Fibroblast of skin of right quadriceps (primary cell): ENCODE data around the gene SERPINB2.
A peak's percentile ranks its signal among the peaks of the same experiment; 100 is the strongest.
"Not testable (repeated sequence)": the region's sequence is repeated elsewhere in the genome, so short reads cannot be mapped to it uniquely, and the experiment has no call there.

Experiments used
- DNase-seq: peaks from one replicate; pipeline ENCODE4 v3.0.0-alpha.2; 2013

Gene SERPINB2

DNA sequence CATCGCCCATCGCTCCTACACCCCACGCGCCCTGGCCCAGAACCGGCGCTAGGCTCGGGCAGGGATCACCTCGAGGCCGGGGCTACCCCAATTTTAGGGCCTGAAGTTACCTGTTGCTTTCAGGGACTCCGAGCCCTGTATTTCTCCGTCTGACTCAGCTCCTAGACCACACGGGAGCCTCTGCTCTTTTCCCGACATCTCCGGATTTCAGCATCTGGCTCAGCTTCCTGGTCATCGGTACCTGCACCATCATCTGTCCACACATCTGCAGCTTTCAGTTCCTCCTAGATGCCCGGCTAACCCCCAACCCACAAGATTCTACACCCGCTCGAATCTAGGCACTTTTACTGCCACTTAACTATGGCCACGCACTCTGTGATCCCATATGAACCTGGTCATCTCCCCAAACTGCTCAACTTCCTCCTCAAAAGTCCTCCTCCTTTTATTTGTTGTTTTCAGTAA lies 49.5 kb downstream of the SERPINB2 start:
- DNase-seq = no peak

DNA sequence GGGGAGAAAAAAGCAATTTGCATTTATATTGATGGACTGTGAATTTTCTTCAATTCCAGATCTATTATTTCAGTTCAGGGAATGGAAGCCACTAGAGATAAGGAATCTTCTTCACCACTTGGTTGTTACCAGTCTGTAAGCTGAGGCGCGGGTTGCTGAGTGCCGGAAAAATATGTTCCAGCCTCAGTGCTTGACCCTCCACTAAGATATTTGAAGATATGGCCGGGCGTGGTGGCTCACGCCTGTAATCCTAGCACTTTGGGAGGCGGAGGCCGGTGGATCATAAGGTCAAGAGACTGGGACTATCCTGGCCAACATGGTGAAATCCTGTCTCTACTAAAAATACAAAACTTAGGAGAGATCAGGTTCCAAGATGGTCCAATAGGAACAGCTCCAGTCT lies 52.5 kb downstream of the SERPINB2 start:
- DNase-seq = no peak

DNA sequence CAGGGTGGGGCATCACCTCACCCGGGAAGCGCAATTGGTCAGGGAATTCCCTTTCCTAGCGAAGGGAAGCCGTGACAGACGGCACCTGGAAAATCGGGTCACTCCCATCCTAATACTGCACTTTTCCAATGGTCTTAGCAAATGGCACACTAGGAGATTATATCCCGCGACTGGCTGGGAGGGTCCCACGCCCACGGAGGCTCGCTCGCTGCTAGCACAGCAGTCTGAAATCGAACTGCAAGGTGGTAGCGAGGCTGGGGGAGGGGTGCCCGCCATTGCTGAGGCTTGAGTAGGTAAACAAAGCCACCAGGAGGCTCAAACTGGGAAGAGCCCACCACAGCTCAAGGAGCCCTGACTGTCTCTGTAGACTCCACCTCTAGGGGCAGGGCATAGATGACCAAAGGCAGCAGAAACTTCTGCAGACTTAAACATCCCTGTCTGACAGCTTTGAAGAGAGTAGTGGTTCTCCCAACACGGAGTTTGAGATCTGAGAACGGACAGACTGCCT lies 53.1 kb downstream of the SERPINB2 start:
- not testable (repeated sequence) for DNase-seq

DNA sequence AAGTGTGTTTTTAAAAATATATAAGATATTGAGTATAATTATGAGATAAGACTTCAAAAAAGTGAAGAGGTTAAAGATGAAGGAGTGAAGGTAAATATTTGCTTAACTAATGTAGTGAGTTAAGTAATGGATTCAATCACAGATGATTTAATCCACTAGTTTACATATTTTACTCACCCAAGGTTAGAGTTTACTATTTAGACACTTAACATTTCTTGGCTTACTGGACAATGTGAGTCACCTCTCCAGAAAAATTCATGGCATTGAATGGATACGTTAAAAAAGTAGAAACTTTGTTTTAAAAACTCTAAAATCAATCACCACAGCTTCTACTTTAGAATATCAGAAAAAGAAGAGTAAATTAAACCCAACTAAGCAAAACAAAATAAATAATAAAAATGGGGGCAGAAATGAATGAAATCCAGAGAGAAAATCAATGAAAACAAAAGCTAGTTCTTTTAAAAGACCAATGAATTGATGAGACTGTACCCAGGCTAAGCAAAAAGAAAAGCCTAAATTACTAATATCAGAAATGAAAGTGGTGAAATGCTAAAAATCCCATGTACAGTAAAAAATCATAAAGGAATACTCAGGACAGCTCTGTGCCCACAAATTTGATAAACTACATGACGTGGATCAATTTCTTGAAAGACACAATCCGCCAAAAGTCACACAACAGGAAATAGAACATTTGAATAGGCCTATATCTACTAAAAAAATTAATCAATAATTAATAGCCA lies 59.7 kb downstream of the SERPINB2 start:
- no peak for DNase-seq

DNA sequence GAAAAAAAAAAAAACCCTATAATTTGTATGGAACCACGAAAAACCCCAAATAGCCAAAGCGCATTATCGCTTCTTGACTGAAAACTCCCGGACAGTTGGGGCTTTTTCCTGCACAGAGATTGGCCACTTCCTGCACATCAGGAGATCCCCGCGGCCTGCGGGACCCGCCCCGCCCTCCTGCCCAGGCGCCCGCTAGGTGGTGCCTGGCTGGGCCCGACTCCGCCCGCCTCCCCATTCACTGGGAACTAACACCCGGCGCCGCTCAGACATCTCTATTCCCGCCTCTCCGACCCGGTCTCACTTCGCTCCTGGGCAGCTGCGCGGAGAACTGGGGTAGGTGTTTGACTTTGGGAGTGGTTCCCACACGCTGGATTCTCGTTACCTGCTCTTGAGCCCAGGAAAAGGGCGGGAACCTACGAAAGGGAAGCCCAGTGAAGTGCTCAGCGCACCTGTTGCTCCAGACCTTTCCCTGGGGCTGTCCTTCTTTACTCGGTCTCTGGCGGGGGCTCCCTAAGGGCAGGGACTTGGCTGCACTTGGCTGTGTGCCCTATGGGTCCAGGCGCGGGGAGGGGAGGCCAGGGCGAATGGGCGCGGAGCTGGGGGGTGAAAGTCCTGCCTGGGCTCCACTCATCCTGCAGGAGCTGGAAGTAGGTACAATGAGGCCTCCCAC lies 61.7 kb downstream of the SERPINB2 start, which contains the start of gene HMSD:
TSS of gene HMSD (plus strand) at position 234 of the 670 bp plus-strand sequence. CDS start 4,155 bp downstream, outside the sequence.
- no peak for DNase-seq

DNA sequence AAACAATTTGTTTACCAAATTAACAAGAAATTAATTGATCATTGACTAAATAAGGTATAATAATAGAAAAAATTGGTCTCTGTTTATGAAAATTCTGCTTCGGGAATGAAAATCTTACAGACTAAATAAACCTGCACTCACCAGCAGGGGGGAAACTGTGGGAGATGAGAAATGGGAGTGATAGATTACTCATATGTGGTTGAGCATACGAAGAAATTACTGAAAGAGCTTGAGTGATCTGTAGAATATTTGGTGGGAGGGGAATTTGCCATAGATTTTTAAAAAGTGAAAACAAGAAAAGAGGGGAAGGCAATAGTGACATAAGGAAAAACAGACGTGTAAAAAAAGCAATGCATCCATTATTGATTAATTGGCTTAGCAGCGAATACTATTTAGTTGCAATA lies 63.8 kb downstream of the SERPINB2 start:
- DNase-seq = peak; percentile 63
